ENCODE data around the gene CERS6.
A peak's percentile ranks its signal among the peaks of the same experiment; 100 is the strongest.
"Not testable (repeated sequence)": the region's sequence is repeated elsewhere in the genome, so short reads cannot be mapped to it uniquely, and the experiment has no call there.

Gene CERS6

GRCh38 chr2:168486477-168486876, 30.4 kb downstream of the CERS6 start:
- TF ChIP-seq CTCF (IDR thresholded peaks at IDR 0.05; ENCODE audit: low read length, missing control alignments), result no peak
- H3K4me3 ChIP-seq (replicated peaks; ENCODE audit: low read depth, low read length), result no peak overlapping the region
- DNase-seq (ENCODE audit: low read depth), result no peak

- TF ChIP-seq CTCF (IDR thresholded peaks at IDR 0.05; ENCODE audit: low read length, missing control alignments), result no peak
- H3K4me3 ChIP-seq (replicated peaks; ENCODE audit: low read depth, low read length), result peak overlapping the region; percentile 10
- DNase-seq (ENCODE audit: low read depth), result peak; percentile 31
These were observed 34.2 kb downstream of the CERS6 start for GRCh38 chr2:168490015-168490874.

GRCh38 chr2:168490946-168491605, 35.0 kb downstream of the CERS6 start:
- DNase-seq (ENCODE audit: low read depth), result no peak
- no peak overlapping the region for H3K4me3 ChIP-seq (replicated peaks; ENCODE audit: low read depth, low read length)
- no peak for TF ChIP-seq CTCF (IDR thresholded peaks at IDR 0.05; ENCODE audit: low read length, missing control alignments)

- DNase-seq (ENCODE audit: low read depth); H3K4me3 ChIP-seq (replicated peaks; ENCODE audit: low read depth, low read length): not testable (repeated sequence)
These were observed 35.7 kb downstream of the CERS6 start for GRCh38 chr2:168491728-168492127.

GRCh38 chr2:168493219-168493618, 37.1 kb downstream of the CERS6 start:
- not testable (repeated sequence) for DNase-seq (ENCODE audit: low read depth); H3K4me3 ChIP-seq (replicated peaks; ENCODE audit: low read depth, low read length)

GRCh38 chr2:168494190-168494711, 38.2 kb downstream of the CERS6 start:
- H3K4me3 ChIP-seq (replicated peaks; ENCODE audit: low read depth, low read length), result no peak overlapping the region
- TF ChIP-seq CTCF (IDR thresholded peaks at IDR 0.05; ENCODE audit: low read length, missing control alignments), result peak; percentile 21
- peak; percentile 21 for DNase-seq (ENCODE audit: low read depth)

GRCh38 chr2:168495524-168495923, 39.5 kb downstream of the CERS6 start:
- no peak for TF ChIP-seq CTCF (IDR thresholded peaks at IDR 0.05; ENCODE audit: low read length, missing control alignments)
- H3K4me3 ChIP-seq (replicated peaks; ENCODE audit: low read depth, low read length), result no peak overlapping the region
- DNase-seq (ENCODE audit: low read depth), result no peak
